IMR-90 (cell line): ENCODE data around the gene KMT2E. TPM values are rescaled to one million over a fixed set of nuclear protein-coding genes. Genes with fewer than 3 reads are reported as not detected.

Experiments used
- ATAC-seq: fragments of 200-7000 bp; cut with Tn5 transposase; 2 replicates; pipeline ENCODE4 v1.9.1; 2020; ENCODE audit warnings: low read depth, mild to moderate bottlenecking, moderate library complexity
- BruUV-seq: library from RNA; stranded (reverse); fragments of 400-500 nt; replicated peaks from 2 replicates; lab custom pipeline; 2021; lab: Mats Ljungman, UMichigan
- CTCF ChIA-PET: fragments of 300-600 bp; formaldehyde crosslinking; extraction: SDS; loops from one replicate; lab custom pipeline; 2021; ENCODE audit warnings: antibody characterized with exemption; lab: Yijun Ruan, JAX
- POLR2A ChIA-PET: fragments of 300-600 bp; sonication (Branson Sonifier 250); formaldehyde crosslinking; loops from one replicate; lab custom pipeline; 2022; ENCODE audit warnings: antibody characterized with exemption; ENCODE audit not compliant: unreplicated experiment; lab: Charles Lee
- DNase-seq: peaks from one replicate; pipeline ENCODE4 v3.0.0; 2013
- H2AFZ ChIP-seq: replicated peaks from 2 replicates; pipeline ENCODE3; 2013; ENCODE audit warnings: low read length, mild to moderate bottlenecking; ENCODE audit not compliant: poor library complexity
- H2AK5ac ChIP-seq: 2 replicates; pipeline ENCODE4 v1.6.1; 2013; ENCODE audit warnings: low read depth, low read length, inconsistent platforms
- H2AK9ac ChIP-seq: replicated peaks from 2 replicates; pipeline ENCODE3; 2013; ENCODE audit warnings: mild to moderate bottlenecking, low read depth, low read length, moderate library complexity; ENCODE audit not compliant: poor library complexity
- H2BK120ac ChIP-seq: 2 replicates; pipeline ENCODE4 v1.6.1; 2013; ENCODE audit warnings: low read depth, low read length, inconsistent platforms
- H2BK15ac ChIP-seq: 3 replicates; pipeline ENCODE4 v1.6.1; 2013; ENCODE audit warnings: low read depth, low read length, inconsistent platforms
- H2BK20ac ChIP-seq: 2 replicates; pipeline ENCODE4 v1.6.1; 2013; ENCODE audit warnings: low read depth, mild to moderate bottlenecking, inconsistent platforms, low read length, moderate library complexity
- H2BK5ac ChIP-seq: 2 replicates; pipeline ENCODE4 v1.6.1; 2013; ENCODE audit warnings: mild to moderate bottlenecking, low read depth, low read length, inconsistent platforms; ENCODE audit not compliant: poor library complexity, severe bottlenecking
- H3K14ac ChIP-seq: replicated peaks from 2 replicates; pipeline ENCODE4 v1.6.1; 2013; ENCODE audit warnings: low read depth, low read length, inconsistent platforms
- H3K18ac ChIP-seq: 2 replicates; pipeline ENCODE4 v1.6.1; 2013; ENCODE audit warnings: low read depth, low read length, control low read depth
- H3K23ac ChIP-seq: 2 replicates; pipeline ENCODE4 v1.6.1; 2013; ENCODE audit warnings: low read depth, low read length, inconsistent platforms
- H3K27ac ChIP-seq: 2 replicates; pipeline ENCODE4 v1.5.1; 2013; ENCODE audit warnings: mild to moderate bottlenecking, control low read depth, low read length; ENCODE audit not compliant: insufficient read depth
- H3K27me3 ChIP-seq: 2 replicates; pipeline ENCODE4 v1.6.1; 2013; ENCODE audit warnings: low read length; ENCODE audit not compliant: control insufficient read depth, insufficient read depth
- H3K36me3 ChIP-seq: 2 replicates; pipeline ENCODE4 v1.6.1; 2013; ENCODE audit warnings: low read length, mixed read lengths; ENCODE audit not compliant: control insufficient read depth, insufficient read depth
- H3K4ac ChIP-seq: 2 replicates; pipeline ENCODE4 v1.6.1; 2013; ENCODE audit warnings: low read depth, low read length, inconsistent platforms
- H3K4me1 ChIP-seq: 2 replicates; pipeline ENCODE4 v1.6.1; 2013; ENCODE audit warnings: low read length, mixed read lengths; ENCODE audit not compliant: control insufficient read depth, insufficient read depth
- H3K4me2 ChIP-seq: 2 replicates; pipeline ENCODE4 v1.6.1; 2013; ENCODE audit warnings: low read depth, mild to moderate bottlenecking, control low read depth, low read length, moderate library complexity
- H3K4me3 ChIP-seq: 2 replicates; pipeline ENCODE4 v1.5.1; 2013; ENCODE audit warnings: low read depth, mild to moderate bottlenecking, control low read depth, low read length, moderate library complexity; ENCODE audit not compliant: insufficient read depth
- H3K56ac ChIP-seq: 2 replicates; pipeline ENCODE4 v1.6.1; 2013; ENCODE audit warnings: low read length, inconsistent platforms; ENCODE audit not compliant: insufficient read depth; ENCODE audit errors: extremely low read depth
- H3K79me1 ChIP-seq, 2 experiments: 2 replicates each; pipeline ENCODE4 v1.6.1; 2013; ENCODE audit warnings: low read length in 2 of 2, inconsistent platforms in 1 of 2, low read depth in 1 of 2
- H3K9ac ChIP-seq: 2 replicates; pipeline ENCODE4 v1.6.1; 2013; ENCODE audit warnings: low read depth, low read length, control low read depth
- H3K9me1 ChIP-seq: 2 replicates; pipeline ENCODE4 v1.6.1; 2013; ENCODE audit warnings: low read length, inconsistent platforms; ENCODE audit not compliant: insufficient read depth
- H3K9me3 ChIP-seq: 2 replicates; pipeline ENCODE4 v1.6.1; 2013; ENCODE audit warnings: low read length; ENCODE audit not compliant: control insufficient read depth, insufficient read depth
- H4K20me1 ChIP-seq: 2 replicates; pipeline ENCODE4 v1.6.1; 2013; ENCODE audit warnings: low read length, inconsistent platforms; ENCODE audit not compliant: insufficient read depth
- H4K5ac ChIP-seq: 2 replicates; pipeline ENCODE4 v1.6.1; 2013; ENCODE audit warnings: mild to moderate bottlenecking, low read depth, low read length, control low read depth
- H4K8ac ChIP-seq, 2 experiments: 2 replicates each; pipeline ENCODE4 v1.6.1; 2013; ENCODE audit warnings: low read depth in 2 of 2, low read length in 2 of 2, control low read depth in 1 of 2, inconsistent platforms in 1 of 2
- H4K91ac ChIP-seq: 2 replicates; pipeline ENCODE4 v1.6.1; 2013; ENCODE audit warnings: low read depth, low read length, inconsistent platforms; ENCODE audit not compliant: insufficient read depth
- BHLHE40 ChIP-seq: fragments of 150-350 bp; IDR thresholded peaks from 2 replicates; pipeline ENCODE4 v1.6.1; 2016; ENCODE audit warnings: mild to moderate bottlenecking, low read depth, low read length
- CEBPB ChIP-seq: IDR thresholded peaks from 2 replicates; pipeline ENCODE4 v1.6.1; 2012; ENCODE audit warnings: low read depth, low read length, improper control_type of control experiment
- CHD1 ChIP-seq: IDR thresholded peaks from 2 replicates; pipeline ENCODE4 v1.6.1; 2012; ENCODE audit warnings: low read depth, low read length, improper control_type of control experiment
- CTCF ChIP-seq: conservative IDR thresholded peaks from 2 replicates; pipeline ENCODE4 v1.5.1; 2012; ENCODE audit warnings: mild to moderate bottlenecking, low read depth, low read length, improper control_type of control experiment
- FOS ChIP-seq: fragments of 150-350 bp; IDR thresholded peaks from 2 replicates; pipeline ENCODE4 v1.6.1; 2016; ENCODE audit warnings: low read depth, low read length
- MAFK ChIP-seq: IDR thresholded peaks from 2 replicates; pipeline ENCODE4 v1.6.1; 2012; ENCODE audit warnings: low read depth, low read length, improper control_type of control experiment
- MAZ ChIP-seq: IDR thresholded peaks from 2 replicates; pipeline ENCODE4 v1.6.1; 2012; ENCODE audit warnings: low read depth, mild to moderate bottlenecking, low read length, improper control_type of control experiment, moderate library complexity, borderline replicate concordance
- NFE2L2 ChIP-seq: fragments of 150-350 bp; IDR thresholded peaks from 2 replicates; pipeline ENCODE4 v1.6.1; 2016; ENCODE audit warnings: low read depth, mild to moderate bottlenecking, low read length
- POLR2A ChIP-seq: IDR thresholded peaks from 2 replicates; pipeline ENCODE4 v1.6.1; 2012; ENCODE audit warnings: mild to moderate bottlenecking, low read depth, low read length
- RAD21 ChIP-seq: IDR thresholded peaks from 2 replicates; pipeline ENCODE4 v1.6.1; 2012; ENCODE audit warnings: low read length, improper control_type of control experiment
- RCOR1 ChIP-seq: IDR thresholded peaks from 2 replicates; pipeline ENCODE4 v1.6.1; 2012; ENCODE audit warnings: mild to moderate bottlenecking, low read length, improper control_type of control experiment; ENCODE audit not compliant: insufficient replicate concordance
- RFX5 ChIP-seq: IDR thresholded peaks from 2 replicates; pipeline ENCODE4 v1.8.0; 2012; ENCODE audit warnings: low read depth, mild to moderate bottlenecking, low read length, moderate library complexity
- SMC3 ChIP-seq: fragments of 150-350 bp; IDR thresholded peaks from 2 replicates; pipeline ENCODE4 v1.6.1; 2016; ENCODE audit warnings: low read depth, mild to moderate bottlenecking, antibody characterized with exemption, low read length, moderate library complexity
- WGBS, 2 experiments: methylation state at CpG; one replicate each; pipeline versions ENCODE4 v1.1.5 to v1.1.7; 2013; ENCODE audit warnings: missing lambda C conversion rate in 2 of 2; ENCODE audit not compliant: insufficient read length in 1 of 2; ENCODE audit errors: extremely low coverage in 2 of 2; 5-methylcytosine and 5-hydroxymethylcytosine counted together
- dilution Hi-C: fragments of 300-500 bp; cut with HindIII; formaldehyde crosslinking; loops from one replicate; pipeline ENCODE4 v1.14.3; 2018; ENCODE audit warnings: low sequenced_read_pairs; ENCODE audit not compliant: unreplicated experiment
- in situ Hi-C: fragments of 300-500 bp; cut with MboI; formaldehyde crosslinking; loops from 3 replicates; pipeline ENCODE4 v1.14.3; 2019; ENCODE audit warnings: low sequenced_read_pairs, inconsistent platforms, mixed read lengths
- intact Hi-C: fragments of 100-400 bp; cut with micrococcal nuclease; formaldehyde crosslinking; loops from 2 replicates; pipeline ENCODE4 v1.10.0; 2022
- polyA plus RNA-seq, 3 experiments: library from polyadenylated mRNA; depleted of rRNA; stranded (reverse); fragments of >200 nt; gene quantifications; 2 replicates each; pipeline ENCODE4 v1.2.3, GENCODE V29; 2012; ENCODE audit warnings: low replicate concordance in 1 of 3
- total RNA-seq: library from RNA; depleted of rRNA; stranded (reverse); fragments of >200 nt; gene quantifications from 2 replicates; pipeline ENCODE4 v1.2.3, GENCODE V29; 2012

Gene KMT2E
- total and polyA plus RNA-seq, 2 of the 4 experiments (the other 2 are of a cell fraction), result 16.8 to 79.2 TPM

GRCh38 chr7:105036217-105037168, 22.5 kb downstream of the KMT2E start:
- Histone ChIP-seq H3K9me1 (peaks cover 6% of the 10 kb centered on the region), H2AK5ac (no peak overlapping the region), H3K9me3 (no peaks in the 10 kb centered on the region), H3K56ac (no peak overlapping the region), H3K9ac (no peak overlapping the region), H2AK9ac (no peak overlapping the region), H3K14ac (no peak overlapping the region), H4K91ac (no peak overlapping the region), H3K4me2 (no peak overlapping the region), H3K27ac (no peak overlapping the region), H4K8ac (no peak overlapping the region), H3K27me3 (no peaks in the 10 kb centered on the region), H3K4me3 (no peak overlapping the region), H3K4me1 (peaks cover 2% of the 10 kb centered on the region), H2BK120ac (no peak overlapping the region), H3K23ac (no peak overlapping the region), H4K5ac (no peak overlapping the region), H4K20me1 (peaks cover 82% of the 10 kb centered on the region), H2BK20ac (no peak overlapping the region), H3K36me3 (peaks cover 8% of the 10 kb centered on the region), H2AFZ (no peak overlapping the region), H2BK15ac (no peak overlapping the region), H3K4ac (no peak overlapping the region), H3K79me1 (peaks cover 3 to 42% of the 10 kb centered on the region in 2 experiments; a peak in 3 of 4 replicates), H2BK5ac (no peak overlapping the region), H3K18ac (no peak overlapping the region)
- 100% methylated on average over 1 of the region's 5 CpGs; no CpG with 5 or more reads in 1 of the 2 experiments for WGBS, 2 experiments
- in situ Hi-C loops, result no loop called here
- no TSS peak for BruUV-seq
- dilution Hi-C loops, result no loop called here
- POLR2A ChIA-PET, result no interaction called here
- CTCF ChIA-PET, result interaction anchor here (0.5 kb wide), 1 partner anchor 16 kb away, joined by 4 read pairs; no protein-coding TSS in a partner anchor
- TF ChIP-seq BHLHE40, result no peak
- TF ChIP-seq RAD21, result no peak
- no peak for TF ChIP-seq CEBPB
- TF ChIP-seq MAFK, result no peak
- TF ChIP-seq CTCF, result no peak
- TF ChIP-seq SMC3, result no peak
- TF ChIP-seq NFE2L2, result no peak
- no peak for TF ChIP-seq MAZ
- TF ChIP-seq POLR2A, result no peak
- no peak for TF ChIP-seq RFX5
- TF ChIP-seq RCOR1, result no peak
- TF ChIP-seq CHD1, result no peak
- no peak for TF ChIP-seq FOS
- DNase-seq (no peak), ATAC-seq (no peak)
- intact Hi-C loops, result no loop called here
